OCI-LY1 (cell line): ENCODE measurements around the gene IFRD1.

Experiments used
- EZH2 ChIP-seq: fragments of 200-600 bp; sonication (generic), shearing (Covaris generic); IDR thresholded peaks from 2 replicates; pipeline ENCODE4 v1.8.0; 2017; ENCODE audit warnings: borderline replicate concordance, mixed run types, mild to moderate bottlenecking, antibody characterized with exemption, low read length, moderate library complexity, mixed read lengths
- TF ChIP-seq, protein P1 (sequence below): fragments of 200-600 bp; sonication (generic), shearing (Covaris generic); IDR thresholded peaks from 2 replicates; pipeline ENCODE4 v1.5.1; 2017; ENCODE audit warnings: mild to moderate bottlenecking, antibody characterized with exemption, low read length, moderate library complexity, mixed read lengths

DNA sequence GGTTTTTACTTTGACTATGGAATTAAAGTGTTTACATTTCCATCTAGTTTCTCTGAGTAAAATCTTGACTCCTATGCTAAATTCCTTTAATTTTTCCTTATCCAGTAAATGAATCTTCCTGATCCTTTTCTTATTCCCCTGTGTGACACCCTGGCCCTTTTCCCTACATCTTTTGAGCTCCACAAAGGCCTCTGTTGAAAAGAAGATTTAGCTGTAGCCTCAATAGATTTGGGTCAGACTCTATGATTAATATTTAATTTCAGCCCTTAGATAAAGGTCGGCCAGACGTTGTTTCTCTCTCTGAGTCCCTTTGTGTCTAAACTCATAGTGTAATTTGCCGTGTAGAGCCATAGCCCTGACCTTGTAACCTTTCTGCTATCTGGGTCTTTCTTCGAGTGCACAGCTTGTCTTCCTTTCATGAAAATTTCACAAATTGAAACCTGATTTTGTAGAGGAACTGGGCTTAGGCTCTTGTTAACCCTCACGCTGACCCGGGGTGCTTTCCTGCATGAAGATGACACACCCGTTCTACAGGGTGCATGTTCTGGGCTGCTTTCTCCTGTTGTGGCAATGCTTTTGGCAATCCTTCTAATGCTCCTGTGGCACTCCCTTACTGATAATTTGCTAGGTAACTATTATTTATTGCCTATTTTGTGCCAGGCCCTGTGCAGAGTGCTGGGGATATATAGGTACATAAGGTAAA is 51.7 kb downstream of the IFRD1 start:
- TF ChIP-seq, protein P1, sequence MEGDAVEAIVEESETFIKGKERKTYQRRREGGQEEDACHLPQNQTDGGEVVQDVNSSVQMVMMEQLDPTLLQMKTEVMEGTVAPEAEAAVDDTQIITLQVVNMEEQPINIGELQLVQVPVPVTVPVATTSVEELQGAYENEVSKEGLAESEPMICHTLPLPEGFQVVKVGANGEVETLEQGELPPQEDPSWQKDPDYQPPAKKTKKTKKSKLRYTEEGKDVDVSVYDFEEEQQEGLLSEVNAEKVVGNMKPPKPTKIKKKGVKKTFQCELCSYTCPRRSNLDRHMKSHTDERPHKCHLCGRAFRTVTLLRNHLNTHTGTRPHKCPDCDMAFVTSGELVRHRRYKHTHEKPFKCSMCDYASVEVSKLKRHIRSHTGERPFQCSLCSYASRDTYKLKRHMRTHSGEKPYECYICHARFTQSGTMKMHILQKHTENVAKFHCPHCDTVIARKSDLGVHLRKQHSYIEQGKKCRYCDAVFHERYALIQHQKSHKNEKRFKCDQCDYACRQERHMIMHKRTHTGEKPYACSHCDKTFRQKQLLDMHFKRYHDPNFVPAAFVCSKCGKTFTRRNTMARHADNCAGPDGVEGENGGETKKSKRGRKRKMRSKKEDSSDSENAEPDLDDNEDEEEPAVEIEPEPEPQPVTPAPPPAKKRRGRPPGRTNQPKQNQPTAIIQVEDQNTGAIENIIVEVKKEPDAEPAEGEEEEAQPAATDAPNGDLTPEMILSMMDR, result no peak
- no peak for TF ChIP-seq EZH2
